Hepatocyte (in vitro differentiated cells): ENCODE measurements around the gene CSTPP1.

Experiments used
- CTCF ChIP-seq: fragments of 200-600 bp; sonication (generic); IDR thresholded peaks from 2 replicates; pipeline ENCODE4 v1.5.1; 2016; ENCODE audit warnings: antibody characterized with exemption, mild to moderate bottlenecking; ENCODE audit not compliant: poor library complexity
- EZH2 ChIP-seq: fragments of 200-600 bp; sonication (generic); IDR thresholded peaks from 2 replicates; pipeline ENCODE4 v1.6.1; 2016; ENCODE audit warnings: antibody characterized with exemption, mild to moderate bottlenecking, borderline replicate concordance

- TF ChIP-seq CTCF (no peak), EZH2 (no peak)
Measured at GRCh38 chr11:47044119-47044518, 107.6 kb downstream of the CSTPP1 start.
